ENCODE data around the gene SLC22A3. TPM values are rescaled to one million over a fixed set of nuclear protein-coding genes. Genes with fewer than 3 reads are reported as not detected.

Gene SLC22A3
- total and polyA plus RNA-seq, 2 donors from 2014 or later, result 6.4 to 7.4 TPM

DNA sequence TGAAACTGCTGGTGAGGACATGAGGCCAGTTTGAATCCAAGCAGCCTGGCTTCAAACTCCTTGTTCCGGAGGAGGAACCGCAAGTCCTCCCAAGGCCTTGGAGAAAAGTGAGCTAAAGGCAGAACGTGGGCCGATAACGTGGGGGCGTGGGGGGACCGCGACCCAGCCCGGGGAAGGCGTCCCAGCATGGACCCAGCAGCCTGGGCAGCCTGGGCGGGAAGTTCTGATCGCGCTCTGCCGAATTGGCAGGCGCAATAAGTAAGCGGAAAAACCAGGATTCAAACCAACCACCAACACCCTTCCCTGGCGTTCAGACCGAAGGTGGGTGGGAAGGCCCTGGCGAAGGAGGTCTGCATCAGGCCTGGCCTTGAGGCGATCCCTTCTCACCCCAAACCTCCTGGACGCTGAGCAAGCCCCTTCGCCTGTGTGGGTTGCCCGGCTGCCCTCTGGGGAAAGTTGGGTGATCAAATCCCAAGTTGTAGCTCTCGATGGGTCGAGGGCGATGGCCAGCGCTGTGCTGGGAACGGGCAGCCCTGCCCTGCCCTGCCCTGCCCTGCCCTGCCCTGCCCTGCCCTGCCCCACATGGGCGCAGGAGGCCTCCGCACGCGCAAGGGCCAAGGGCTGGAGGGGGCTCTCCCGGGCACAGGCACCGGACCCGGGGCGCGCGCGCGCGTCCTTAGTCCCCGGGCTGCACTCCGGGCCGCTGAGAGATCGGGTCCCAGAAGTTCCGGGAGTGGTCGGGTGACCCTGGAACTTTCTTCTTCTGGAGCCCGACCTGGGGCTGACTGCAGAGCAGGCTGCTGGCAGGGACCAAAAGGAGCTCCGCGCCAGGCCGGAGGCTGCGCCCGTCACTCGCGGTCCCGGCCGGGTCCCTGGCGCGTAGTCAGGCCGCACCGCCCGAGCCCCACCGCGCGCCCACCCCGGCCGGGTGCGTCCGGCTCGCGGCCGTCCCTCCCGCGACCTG is 637 bp upstream of the SLC22A3 start:
- Histone ChIP-seq H3K9me3 (ENCODE audit: control insufficient read depth in 2 of 3, insufficient read depth in 1 of 3, low read length in 3 of 3) (no peaks in the 10 kb centered on the region), H3K36me3 (ENCODE audit: control insufficient read depth in 2 of 3, insufficient read depth in 3 of 3, low read length in 3 of 3) (no peaks in the 10 kb centered on the region), H3K4me3 (ENCODE audit: low read length in 3 of 3) (no peak overlapping the region), H3K4me1 (ENCODE audit: control insufficient read depth in 2 of 3, insufficient read depth in 2 of 3, low read depth in 1 of 3, low read length in 3 of 3) (peaks cover 0 to 4% (median 0%) of the 10 kb centered on the region in 3 donors), H3K27ac (ENCODE audit: low read depth in 2 of 2, low read length in 2 of 2) (no peak overlapping the region), H3K27me3 (ENCODE audit: control insufficient read depth, insufficient read depth, low read length) (peaks cover 18% of the 10 kb centered on the region), H3K9ac (ENCODE audit: low read length in 3 of 3) (no peak overlapping the region)
- TF ChIP-seq, protein P1, sequence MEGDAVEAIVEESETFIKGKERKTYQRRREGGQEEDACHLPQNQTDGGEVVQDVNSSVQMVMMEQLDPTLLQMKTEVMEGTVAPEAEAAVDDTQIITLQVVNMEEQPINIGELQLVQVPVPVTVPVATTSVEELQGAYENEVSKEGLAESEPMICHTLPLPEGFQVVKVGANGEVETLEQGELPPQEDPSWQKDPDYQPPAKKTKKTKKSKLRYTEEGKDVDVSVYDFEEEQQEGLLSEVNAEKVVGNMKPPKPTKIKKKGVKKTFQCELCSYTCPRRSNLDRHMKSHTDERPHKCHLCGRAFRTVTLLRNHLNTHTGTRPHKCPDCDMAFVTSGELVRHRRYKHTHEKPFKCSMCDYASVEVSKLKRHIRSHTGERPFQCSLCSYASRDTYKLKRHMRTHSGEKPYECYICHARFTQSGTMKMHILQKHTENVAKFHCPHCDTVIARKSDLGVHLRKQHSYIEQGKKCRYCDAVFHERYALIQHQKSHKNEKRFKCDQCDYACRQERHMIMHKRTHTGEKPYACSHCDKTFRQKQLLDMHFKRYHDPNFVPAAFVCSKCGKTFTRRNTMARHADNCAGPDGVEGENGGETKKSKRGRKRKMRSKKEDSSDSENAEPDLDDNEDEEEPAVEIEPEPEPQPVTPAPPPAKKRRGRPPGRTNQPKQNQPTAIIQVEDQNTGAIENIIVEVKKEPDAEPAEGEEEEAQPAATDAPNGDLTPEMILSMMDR (IDR thresholded peaks at IDR 0.05; ENCODE audit: borderline replicate concordance, extremely low read depth, insufficient read depth), result no peak
- FAIRE-seq (no peak), DNase-seq (peak in 1 of 5 donors; percentile 44)
- intact Hi-C loops (cut with DNase I), result no loop called here

GRCh38 chr6:160349020-160349441 is 853 bp downstream of the SLC22A3 start:
- intact Hi-C loops (cut with DNase I), result no loop called here
- TF ChIP-seq, protein P1 (IDR thresholded peaks at IDR 0.05; ENCODE audit: borderline replicate concordance, extremely low read depth, insufficient read depth), result no peak
- Histone ChIP-seq H3K36me3 (ENCODE audit: control insufficient read depth in 2 of 3, insufficient read depth in 3 of 3, low read length in 3 of 3) (no peaks in the 10 kb centered on the region), H3K9me3 (ENCODE audit: control insufficient read depth in 2 of 3, insufficient read depth in 1 of 3, low read length in 3 of 3) (no peaks in the 10 kb centered on the region), H3K27ac (ENCODE audit: low read depth in 2 of 2, low read length in 2 of 2) (no peak overlapping the region), H3K27me3 (ENCODE audit: control insufficient read depth, insufficient read depth, low read length) (peaks cover 18% of the 10 kb centered on the region), H3K4me3 (ENCODE audit: low read length in 3 of 3) (peak overlapping the region; percentile 31 to 70 (median 70)), H3K9ac (ENCODE audit: low read length in 3 of 3) (peak overlapping the region in 2 of 3 donors; percentile 0 to 24), H3K4me1 (ENCODE audit: control insufficient read depth in 2 of 3, insufficient read depth in 2 of 3, low read depth in 1 of 3, low read length in 3 of 3) (peaks cover 0 to 4% (median 0%) of the 10 kb centered on the region in 3 donors)
- FAIRE-seq, result no peak
- DNase-seq, result peak in 1 of 5 donors; percentile 58

DNA sequence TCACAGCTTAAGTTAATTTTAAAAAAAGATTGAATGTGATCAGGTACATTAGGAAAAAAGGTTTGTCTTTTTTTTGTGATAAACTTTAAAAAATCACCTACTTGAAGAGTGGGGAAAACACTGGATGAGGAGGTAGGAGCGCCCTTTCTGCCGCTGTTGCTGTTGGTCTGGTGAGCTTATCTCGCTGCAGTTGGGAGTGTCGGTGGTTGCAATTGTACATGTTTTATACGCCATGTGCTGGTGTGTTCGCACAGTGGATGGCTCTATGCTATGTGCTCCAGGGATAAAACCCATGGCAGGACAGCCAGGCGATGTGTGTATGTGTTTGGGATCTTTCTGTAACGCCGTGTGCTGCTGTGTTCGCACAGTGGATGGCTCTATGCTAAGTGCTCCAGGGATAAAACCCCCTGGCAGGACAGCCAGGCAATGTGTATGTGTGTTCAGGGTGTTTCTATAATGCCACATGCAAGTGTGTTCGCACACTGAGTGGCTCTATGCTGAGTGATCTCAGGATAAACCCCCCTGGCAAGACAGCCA is 1.7 kb downstream of the SLC22A3 start:
- intact Hi-C loops (cut with DNase I), result no loop called here
- H3K4me3 ChIP-seq (ENCODE audit: low read length in 3 of 3), result peak overlapping the region in 1 of 3 donors; percentile 70

More for the DNA sequence above, 1.7 kb downstream of the SLC22A3 start:
- Histone ChIP-seq H3K9ac (ENCODE audit: low read length in 3 of 3) (no peak overlapping the region), H3K36me3 (ENCODE audit: control insufficient read depth in 2 of 3, insufficient read depth in 3 of 3, low read length in 3 of 3) (no peaks in the 10 kb centered on the region), H3K27ac (ENCODE audit: low read depth in 2 of 2, low read length in 2 of 2) (no peak overlapping the region), H3K4me1 (ENCODE audit: control insufficient read depth in 2 of 3, insufficient read depth in 2 of 3, low read depth in 1 of 3, low read length in 3 of 3) (peaks cover 0 to 4% (median 0%) of the 10 kb centered on the region in 3 donors), H3K27me3 (ENCODE audit: control insufficient read depth, insufficient read depth, low read length) (peaks cover 18% of the 10 kb centered on the region), H3K9me3 (ENCODE audit: control insufficient read depth in 2 of 3, insufficient read depth in 1 of 3, low read length in 3 of 3) (no peaks in the 10 kb centered on the region)
- TF ChIP-seq, protein P1 (IDR thresholded peaks at IDR 0.05; ENCODE audit: borderline replicate concordance, extremely low read depth, insufficient read depth), result no peak
- DNase-seq (no peak), FAIRE-seq (no peak)
